HK-2 (cell line): ENCODE results near the gene ADAM30.
"Not testable (repeated sequence)": the region's sequence is repeated elsewhere in the genome, so short reads cannot be mapped to it uniquely, and the experiment has no call there.

Experiments used
- DNase-seq: peaks from one replicate; pipeline ENCODE4 v3.0.0-alpha.2; 2018; ENCODE audit not compliant: unreplicated experiment

ADAM30 gene

GRCh38 chr1:119873135-119874015, 22.9 kb downstream of the ADAM30 start:
- DNase-seq = no peak

- DNase-seq = no peak
These were observed 24.4 kb downstream of the ADAM30 start for GRCh38 chr1:119871881-119872280.

DNA sequence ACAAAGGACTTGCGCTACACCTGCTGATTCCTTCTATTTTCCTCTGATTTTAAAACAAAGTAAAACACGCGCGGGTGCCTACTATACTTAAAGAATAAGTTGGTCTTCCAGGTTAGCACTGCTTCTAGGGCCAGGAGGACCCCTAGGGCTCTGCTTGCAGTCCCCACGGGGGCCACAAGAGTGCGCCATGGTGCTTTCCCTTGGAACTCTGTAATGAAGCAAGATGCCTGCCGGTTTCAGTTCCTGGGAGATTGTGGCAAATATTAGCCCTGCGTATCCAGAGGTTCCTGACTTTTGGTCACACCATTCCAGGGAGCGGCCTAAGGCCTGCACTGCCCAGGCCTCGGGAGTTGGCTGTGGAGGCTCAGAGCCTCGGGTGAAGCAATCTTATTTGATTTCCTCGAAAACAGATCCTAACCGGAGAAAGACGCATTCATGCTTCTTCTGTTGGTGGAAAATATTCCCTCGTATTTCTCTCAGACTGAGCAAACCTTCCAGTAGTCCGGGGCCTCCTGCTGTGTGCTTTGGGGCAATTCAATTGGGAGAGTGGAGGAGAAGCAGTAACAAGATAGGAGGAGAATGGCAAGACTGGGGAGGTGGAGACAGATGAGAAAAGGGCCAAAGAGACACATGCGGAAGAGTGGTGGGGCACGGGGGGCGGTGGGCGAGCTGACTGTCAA, 25.3 kb downstream of the ADAM30 start:
- DNase-seq = peak; percentile 82

DNA sequence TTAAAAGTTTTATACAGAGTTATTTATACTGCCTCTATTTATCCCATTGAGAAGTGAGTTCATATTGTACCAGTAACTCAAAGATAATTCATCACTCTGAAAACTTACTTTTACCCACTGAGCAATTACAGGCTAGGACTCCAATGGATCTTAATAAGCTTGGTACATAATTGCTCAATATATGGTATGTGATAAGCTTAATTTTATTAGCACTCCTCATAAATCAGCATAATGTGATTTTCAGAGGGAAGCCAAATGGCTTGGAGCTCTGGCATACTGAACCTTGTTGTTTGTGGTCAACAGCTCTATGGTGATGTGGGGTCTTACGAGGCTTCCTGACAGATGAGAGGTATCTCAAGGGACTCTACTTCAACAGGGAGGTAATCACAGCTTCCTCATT, 26.3 kb downstream of the ADAM30 start:
- no peak for DNase-seq

DNA sequence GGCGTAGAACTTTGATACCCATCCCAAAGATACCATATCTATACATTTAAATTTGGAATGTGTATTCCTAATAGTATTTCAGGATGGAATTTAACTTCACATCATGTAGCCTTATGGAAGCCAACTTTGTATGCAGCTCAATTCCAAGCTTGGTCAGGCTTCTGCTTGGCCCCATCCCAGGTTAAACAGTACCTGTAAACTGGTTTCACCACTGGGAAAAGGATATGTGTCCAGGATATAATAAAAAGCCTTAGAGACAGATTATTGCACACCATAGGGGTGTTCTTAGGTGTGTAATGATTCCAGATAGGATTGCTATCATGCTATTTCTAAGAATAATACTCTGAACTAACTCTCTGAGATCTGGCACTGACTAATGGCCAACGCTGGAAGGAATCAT, 28.1 kb downstream of the ADAM30 start:
- no peak for DNase-seq

DNA sequence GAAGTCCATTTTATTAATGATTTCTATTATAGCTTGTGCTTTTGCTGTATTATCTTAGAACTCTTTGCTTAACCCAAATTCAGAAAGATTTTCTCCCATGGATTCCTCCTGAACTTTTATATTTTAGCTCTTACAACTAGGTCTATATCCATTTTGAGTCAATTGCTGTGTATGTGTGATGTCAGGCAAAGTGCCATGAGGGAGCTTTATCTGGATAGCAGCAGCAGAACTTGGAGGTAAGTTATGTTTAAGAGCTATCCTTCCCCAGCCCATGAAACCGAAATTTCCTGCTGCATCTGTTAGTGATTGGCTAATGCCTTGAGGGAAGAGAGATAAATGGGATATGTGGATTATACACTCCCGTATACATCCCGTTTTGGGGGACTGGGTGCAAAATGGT, 29.9 kb downstream of the ADAM30 start:
- no peak for DNase-seq

DNA sequence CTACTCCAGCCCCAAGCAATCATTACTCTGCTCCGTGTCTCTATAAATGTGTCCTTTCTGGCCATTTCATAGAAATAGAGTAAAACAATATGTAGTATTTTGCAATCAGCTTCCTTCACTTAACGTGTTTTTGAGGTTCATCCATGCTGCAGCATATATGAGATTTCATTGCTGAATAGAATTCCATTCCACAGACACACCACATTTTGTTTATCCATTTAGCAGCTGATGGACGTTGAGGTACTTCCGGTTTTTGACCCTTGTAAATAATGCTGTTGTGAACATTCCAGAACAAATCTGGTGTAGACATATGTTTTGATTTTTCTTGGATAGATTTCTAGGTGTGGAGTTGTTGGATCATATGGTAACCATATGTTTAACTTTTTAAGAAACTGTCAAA, 30.7 kb downstream of the ADAM30 start:
- DNase-seq = no peak

DNA sequence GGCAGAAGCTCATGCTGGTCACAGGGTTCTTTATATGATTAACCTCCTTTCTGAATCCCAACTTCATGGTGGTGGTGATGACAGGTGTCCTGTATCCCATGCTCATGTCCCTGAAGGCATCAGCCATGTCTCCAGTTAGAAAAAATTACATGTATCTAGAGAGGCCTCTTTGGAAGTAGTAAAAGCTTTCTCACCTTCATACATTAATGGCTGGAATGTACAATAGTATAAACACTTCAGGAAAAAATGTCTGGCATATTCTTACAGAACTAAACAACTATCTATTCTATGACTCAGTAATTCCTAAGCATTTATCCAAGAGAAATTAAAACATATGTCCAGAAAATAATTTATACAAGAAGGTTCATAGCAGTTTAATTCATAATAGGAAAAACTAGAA, 34.0 kb downstream of the ADAM30 start:
- no peak for DNase-seq

DNA sequence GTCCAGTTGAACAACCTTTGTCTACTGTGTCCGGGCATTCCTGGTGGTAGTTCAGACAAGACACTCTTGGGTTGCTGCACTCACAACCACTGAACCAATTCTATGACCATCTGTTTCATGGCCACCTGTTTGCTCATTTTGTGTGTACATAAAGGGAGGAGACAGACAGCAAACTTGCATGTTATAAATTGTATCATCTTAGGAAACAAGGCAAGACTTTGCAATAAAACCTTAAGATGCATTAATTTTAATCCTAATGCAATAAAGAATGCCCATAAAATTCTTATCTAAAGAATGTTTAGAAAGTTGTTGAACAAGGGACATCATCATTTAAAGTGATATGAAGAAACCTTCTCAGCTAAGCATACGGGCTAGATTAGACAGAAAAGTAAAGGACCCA, 34.8 kb downstream of the ADAM30 start:
- DNase-seq = no peak

DNA sequence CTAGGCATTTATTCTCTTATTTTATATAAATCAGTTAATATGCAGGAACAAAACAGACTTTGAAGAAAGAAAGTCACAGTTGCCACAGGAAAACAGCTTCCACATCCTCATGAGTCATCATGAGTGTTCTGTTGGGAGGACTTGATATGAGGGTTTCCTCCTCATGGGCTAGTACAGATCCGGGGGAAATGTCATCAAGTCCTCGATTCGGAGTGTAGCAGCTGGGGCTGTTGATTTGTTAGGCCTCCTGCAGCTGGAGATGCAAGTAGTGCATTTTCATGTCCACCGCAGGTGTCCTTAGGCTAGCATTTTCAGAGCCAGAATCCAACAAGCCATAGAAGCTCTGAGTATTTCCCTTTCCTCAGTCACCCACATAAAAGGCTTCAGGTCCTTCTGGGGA, 36.7 kb downstream of the ADAM30 start:
- DNase-seq = no peak

- not testable (repeated sequence) for DNase-seq
These were observed 37.6 kb downstream of the ADAM30 start for GRCh38 chr1:119858556-119859214.

DNA sequence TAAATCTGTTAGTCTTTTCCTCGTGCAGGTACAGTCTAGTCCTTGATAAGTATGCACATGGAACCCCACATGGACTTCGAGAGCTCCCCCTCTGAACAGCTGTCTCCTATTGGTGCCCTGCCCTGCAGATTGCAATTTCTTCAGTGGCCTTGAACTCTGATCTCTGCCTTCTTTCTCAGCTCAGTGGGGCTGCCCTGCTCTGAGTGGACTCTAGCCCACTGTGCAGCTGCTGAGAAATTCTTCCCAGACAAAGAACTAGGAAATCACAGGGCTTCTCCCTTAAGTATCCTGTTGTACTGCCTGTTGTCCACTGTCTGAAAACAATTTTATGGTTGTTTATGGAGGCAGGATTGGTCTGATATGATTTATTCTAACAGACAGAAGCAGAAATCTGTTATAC, 38.2 kb downstream of the ADAM30 start:
- DNase-seq = no peak

- DNase-seq = no peak
These were observed 43.2 kb downstream of the ADAM30 start for GRCh38 chr1:119853155-119853554.

- DNase-seq = not testable (repeated sequence)
These were observed 52.1 kb downstream of the ADAM30 start for GRCh38 chr1:119844206-119844605.
